HG03460 (cell line): ENCODE data around the gene MOB4.
A peak's percentile ranks its signal among the peaks of the same experiment; 100 is the strongest.
"Not testable (repeated sequence)": the region's sequence is repeated elsewhere in the genome, so short reads cannot be mapped to it uniquely, and the experiment has no call there.

Experiments
- ATAC-seq: cut with Tn5 transposase; IDR thresholded peaks from one replicate; pipeline ENCODE4 v1.9.1; 2021; ENCODE audit not compliant: unreplicated experiment

The MOB4 gene

DNA sequence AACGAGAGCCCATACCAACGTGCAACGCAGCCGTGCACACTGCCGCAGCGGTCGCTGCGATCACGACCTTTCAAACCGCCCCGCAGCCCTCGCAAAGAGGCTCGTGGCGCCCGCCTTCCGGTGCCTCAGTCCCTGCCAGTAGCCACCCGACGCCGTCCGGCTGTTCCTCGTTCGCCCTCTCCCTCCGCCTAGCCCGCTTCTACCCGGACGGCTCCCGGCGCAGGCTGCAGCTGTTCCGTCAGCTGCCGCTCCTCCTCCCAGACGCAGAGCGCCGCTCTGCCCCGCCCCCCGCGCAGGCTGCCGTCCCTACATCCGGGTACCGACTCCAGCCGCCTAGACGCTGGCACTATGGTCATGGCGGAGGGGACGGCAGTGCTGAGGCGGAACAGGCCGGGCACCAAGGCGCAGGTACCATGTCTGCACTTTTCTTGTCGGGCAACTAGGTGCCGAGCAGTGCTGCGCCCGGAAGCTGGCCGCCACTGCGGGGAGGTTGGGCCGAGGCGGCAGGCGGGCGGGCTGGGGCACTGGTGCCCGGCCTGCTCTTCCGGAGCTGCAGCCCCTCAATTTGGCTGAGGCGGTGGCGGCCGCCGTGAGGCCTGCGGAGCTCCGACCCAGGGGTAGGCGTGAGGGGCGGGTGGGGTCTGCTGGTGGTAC lies at the start of gene MOB4:
Gene MOB4, plus strand, starts transcription at position 328 of the 654 bp plus-strand sequence. Its CDS starts 21 bp downstream, at position 349.
- ATAC-seq: peak; percentile 91

DNA sequence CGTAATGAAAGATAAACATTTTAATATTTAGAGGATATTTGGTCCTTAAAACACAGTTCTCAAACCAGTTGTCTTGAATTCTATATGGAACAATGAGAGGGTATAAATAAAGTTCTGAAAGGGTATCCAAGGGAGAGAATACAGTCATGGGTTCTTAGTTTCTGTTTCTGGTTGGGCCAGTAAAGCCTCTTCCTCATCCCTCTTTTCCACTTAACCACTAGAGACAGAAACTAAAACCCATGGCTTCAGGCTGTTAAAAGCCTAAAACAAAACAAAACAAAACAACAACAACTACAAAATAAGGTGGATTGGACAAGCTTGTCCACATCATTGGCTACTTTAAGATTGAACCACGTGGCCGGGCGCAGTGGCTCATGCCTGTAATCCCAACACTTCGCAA lies 43.7 kb upstream of the MOB4 start:
- no peak for ATAC-seq

- no peak for ATAC-seq
These were observed 38.1 kb upstream of the MOB4 start for GRCh38 chr2:197477797-197478196.

DNA sequence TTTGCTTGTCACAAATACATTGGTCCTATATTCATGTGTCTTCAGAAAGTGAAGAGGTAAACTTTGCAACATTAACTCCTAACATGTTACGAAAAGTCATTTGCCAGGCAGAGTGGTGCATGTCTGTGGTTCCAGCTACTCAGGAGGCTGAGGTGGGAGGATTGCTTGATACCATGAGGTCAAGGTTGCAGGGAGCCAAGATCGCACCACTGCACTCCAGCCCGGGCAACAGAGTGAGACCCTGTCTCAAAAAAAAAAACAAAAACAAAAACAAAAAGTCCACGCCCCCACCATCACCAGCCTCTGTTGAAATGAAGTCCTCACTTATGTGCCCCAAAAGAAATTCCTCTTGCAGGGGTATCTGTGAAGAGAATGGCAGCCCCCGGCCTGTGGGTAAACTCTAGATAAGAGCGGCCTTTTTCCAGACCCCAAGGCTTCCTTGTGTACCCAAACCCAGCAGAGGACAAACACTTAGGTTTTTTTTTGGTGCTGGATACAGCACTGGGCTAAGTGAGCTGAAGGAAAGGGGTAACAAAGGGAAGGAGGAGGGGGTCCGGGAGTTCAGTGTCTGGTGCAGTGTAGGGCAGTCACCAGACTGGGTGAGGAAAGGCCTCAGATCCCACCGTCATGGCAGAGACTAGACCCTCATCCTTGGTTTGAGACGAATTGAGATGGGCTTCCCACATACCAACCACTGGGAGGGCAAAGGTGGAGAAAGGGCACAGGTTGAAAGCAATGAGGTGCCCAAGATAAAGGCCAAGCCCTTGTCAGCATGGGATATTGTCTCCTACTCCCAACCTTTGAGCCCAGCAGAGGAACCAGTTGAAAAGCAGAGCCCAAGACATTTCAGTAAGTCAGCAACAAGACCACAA lies 35.5 kb upstream of the MOB4 start:
- ATAC-seq: no peak

GRCh38 chr2:197484248-197484647 lies 31.6 kb upstream of the MOB4 start:
- ATAC-seq: not testable (repeated sequence)

GRCh38 chr2:197486175-197486574 lies 29.7 kb upstream of the MOB4 start:
- ATAC-seq: no peak

DNA sequence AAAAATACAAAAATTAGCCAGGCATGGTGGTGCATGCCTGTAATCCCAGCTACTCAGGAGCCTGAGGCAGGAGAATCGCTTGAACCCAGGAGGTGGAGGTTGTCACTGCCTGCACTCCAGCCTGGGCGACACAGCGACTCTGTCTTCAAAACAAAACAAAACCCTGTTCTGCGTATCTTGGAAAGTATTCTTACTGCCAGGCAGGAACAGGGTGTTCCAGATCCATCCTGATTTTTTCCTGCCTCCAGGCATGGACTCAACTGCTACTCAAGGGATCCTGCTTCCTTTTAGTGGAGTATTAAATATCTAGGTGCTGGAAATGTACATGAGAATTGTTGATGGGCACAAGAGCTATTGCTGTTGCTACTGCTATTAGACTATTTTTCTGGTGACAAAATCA lies 28.5 kb upstream of the MOB4 start:
- ATAC-seq: no peak

GRCh38 chr2:197495433-197496134 lies 20.3 kb upstream of the MOB4 start:
- ATAC-seq: no peak

- ATAC-seq: no peak
These were observed 19.2 kb upstream of the MOB4 start for GRCh38 chr2:197496695-197497094.

DNA sequence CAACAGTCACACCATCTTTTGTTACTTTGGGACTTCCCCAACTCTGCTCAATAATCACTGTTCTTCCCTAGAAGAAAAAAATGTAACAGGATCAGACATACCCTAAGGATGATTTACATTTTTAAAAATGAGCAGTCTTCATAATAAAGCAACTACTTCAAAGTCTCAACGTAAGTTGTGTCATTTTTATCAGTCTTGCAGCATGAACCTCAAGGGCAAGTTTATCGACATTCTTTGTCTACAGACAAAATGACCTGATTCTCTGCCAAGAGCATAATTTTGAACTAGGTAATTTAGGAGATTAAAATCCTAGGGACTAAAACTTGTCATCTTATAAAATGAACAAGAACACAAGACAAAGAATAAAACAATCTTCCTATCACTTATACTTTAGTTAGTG lies 18.5 kb upstream of the MOB4 start:
- no peak for ATAC-seq

GRCh38 chr2:197498235-197498936 lies 17.5 kb upstream of the MOB4 start:
- ATAC-seq: no peak

GRCh38 chr2:197498937-197499593 lies 16.8 kb upstream of the MOB4 start:
- ATAC-seq: peak; percentile 29

DNA sequence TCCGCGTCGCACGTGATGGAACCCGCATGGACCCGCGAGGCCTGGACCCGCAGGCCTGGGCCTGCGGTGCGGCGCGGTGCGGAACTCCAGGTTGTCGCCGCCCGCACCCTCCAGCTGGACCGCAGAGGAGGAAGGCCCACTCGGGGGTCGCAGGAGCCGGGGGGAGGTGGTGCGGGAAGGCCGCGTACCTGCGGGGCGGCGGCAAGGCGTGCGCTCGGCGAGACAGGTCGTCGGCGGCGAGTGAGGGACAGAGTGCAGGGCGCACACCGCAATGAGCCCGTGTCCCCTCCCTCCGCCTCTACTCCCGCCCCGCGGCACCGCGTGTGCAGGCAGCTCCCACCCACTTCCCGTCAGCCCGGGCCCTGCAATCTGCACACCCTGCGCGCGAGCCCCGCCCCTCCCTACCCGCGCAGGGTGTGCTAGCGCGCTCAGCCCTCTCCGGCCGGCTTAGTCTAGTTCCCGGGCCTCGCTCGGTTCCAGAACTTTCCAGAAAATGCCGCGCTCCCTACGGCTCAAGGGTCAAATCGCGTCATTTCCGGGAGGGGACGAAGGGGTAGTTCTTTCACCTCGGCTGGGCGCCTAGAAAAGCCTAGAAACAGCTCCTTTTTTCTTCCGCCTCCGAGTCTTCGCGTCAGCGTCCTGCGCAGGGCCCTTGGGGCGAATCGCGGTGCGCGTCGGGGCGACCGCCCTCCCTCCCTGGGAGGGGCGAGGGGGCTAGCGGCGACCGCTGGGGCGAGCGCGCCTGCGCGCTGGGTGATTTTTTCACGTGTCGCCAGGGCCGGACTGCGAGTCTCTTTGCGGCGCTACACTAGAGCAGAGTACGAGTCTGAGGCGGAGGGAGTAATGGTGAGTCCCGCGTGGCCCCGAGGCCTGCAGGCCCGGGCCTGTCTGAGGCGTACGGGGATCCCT lies 16.0 kb upstream of the MOB4 start, which contains the start of the genes HSPD1 and HSPE1:
Gene HSPD1, minus strand, starts transcription at position 247 of the 909 bp plus-strand sequence. CDS start 992 bp downstream, outside the sequence.
Gene HSPE1, plus strand, starts transcription at position 786 of the 909 bp plus-strand sequence. Its CDS starts 58 bp downstream, at position 844.
- peak; percentile 73 for ATAC-seq

DNA sequence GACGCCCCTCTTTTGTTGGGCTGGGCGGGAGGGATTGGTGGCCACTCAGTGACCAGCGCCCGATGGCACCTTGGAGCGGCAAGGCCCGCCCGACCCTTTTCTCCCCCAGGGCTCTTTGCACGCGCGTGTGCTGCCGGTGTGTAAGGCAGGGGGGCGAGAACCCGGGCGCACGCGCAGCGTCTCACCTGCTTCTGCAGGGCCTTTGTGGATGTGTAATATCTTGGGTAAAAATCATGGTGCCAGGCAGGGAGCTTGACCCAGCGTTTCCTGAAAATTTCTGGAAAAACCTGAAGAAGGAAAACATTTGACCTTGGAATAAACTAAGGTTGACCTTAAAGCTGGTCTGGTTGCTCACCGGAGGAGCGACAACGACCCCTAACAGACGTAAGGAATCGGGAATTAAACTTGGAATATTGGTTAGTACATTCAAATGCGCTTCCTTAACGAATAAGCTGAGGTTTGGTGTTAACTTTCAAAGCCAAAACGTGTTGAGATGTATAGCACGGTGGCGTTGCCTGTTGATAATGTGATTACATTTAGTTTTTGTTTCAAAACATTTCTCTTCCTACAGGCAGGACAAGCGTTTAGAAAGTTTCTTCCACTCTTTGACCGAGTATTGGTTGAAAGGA lies 15.2 kb upstream of the MOB4 start:
- ATAC-seq: peak; percentile 6

- no peak for ATAC-seq
These were observed 13.7 kb upstream of the MOB4 start for GRCh38 chr2:197502201-197502600.

- no peak for ATAC-seq
These were observed 13.2 kb upstream of the MOB4 start for GRCh38 chr2:197502685-197503084.

GRCh38 chr2:197504000-197504399 lies 11.9 kb upstream of the MOB4 start:
- no peak for ATAC-seq

GRCh38 chr2:197504512-197504911 lies 11.4 kb upstream of the MOB4 start:
- ATAC-seq: no peak

GRCh38 chr2:197506658-197507057 lies 9.2 kb upstream of the MOB4 start:
- no peak for ATAC-seq
